NCI-H748 (cell line): ENCODE results near the gene PRIM1.
A peak's percentile ranks its signal among the peaks of the same experiment; 100 is the strongest.
"Not testable (repeated sequence)": the region's sequence is repeated elsewhere in the genome, so short reads cannot be mapped to it uniquely, and the experiment has no call there.

Experiments
- DNase-seq: peaks from one replicate; lab custom pipeline; 2025; ENCODE audit not compliant: unreplicated experiment; lab: John Stamatoyannopoulos, UW

PRIM1 gene

DNA sequence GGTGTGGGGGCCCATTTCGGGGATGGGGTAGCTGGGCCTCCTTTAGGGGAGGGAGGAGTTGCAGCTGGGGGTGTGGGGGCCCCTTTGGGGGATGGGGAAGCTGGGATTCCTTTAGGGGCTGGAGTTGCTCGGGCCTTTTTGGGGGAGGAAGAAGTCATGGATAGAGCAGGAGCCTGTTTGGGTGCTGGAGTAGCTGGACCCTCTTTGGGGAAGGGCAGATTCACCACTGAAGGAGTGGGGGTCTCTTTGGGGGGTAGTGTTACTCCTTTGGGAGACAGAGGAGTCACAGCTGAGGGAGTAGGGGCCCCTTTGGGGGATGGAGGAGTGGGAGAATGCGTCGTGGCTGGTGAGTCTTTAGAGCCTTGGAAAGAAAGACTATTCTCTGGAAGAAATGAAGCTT lies 33.5 kb downstream of the PRIM1 start:
- DNase-seq: no peak

DNA sequence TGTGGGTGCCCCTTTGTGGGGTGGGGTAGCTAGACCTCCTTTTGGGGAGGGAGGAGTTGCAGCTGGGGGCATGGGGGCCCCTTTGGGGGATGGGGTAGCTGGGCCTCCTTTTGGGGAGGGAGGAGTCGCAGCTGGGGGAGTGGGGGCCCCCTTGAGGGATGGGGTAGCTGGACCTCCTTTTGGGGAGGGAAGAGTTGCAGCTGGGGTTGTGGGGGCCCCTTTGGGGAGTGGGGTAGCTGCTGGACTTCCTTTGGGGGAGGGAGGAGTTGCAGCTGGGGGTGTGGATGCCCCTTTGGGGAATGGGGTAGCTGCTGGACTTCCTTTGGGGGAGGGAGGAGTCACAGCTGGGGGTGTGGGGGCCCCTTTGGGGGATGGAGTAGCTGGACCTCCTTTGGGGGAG lies 34.0 kb downstream of the PRIM1 start:
- no peak for DNase-seq

DNA sequence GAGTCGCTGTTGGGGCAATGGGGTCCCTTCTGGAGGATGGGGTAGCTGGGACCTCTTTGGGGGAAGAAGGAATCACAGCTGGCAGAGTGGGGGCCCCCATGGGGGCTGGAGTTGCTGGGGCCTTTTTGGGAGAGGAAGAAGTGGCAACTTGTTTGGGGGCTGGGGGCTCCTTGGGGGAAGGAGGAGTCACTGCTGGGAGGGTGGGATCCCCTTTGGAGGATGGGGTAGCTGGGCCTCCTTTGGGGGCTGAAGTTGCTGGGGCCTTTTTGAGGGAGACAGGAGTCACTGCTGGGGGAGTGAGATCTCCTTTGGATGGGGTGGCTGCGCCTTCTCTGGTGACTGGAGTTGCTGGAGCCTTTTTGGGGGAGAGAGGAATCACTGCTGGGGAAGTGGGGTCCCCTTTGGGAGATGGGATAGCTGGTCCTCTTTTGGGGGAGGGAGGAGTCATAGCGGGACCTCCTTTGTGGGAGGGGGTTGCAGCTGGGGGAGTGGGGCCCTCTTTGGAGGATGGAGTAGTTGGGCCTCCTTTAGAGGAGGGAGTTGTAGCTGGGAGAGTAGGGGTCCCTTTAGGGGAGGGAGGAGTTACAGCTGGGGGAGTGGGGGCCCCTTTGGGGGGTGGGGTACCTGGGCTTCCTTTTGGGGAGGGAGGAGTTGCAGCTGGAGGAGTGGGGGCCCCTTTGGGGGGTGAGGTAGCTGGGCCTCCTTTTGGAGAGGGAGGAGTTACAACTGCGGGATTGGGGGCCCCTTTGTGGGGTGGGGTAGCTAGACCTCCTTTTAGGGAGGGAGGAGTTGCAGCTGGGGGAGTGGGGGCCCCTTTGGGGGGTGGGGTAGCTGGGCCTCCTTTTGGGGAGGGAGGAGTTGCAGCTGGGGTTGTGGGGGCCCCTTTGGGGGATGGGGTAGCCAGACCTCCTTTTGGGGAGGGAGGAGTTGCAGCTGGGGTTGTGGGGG lies 34.9 kb downstream of the PRIM1 start:
- no peak for DNase-seq

DNA sequence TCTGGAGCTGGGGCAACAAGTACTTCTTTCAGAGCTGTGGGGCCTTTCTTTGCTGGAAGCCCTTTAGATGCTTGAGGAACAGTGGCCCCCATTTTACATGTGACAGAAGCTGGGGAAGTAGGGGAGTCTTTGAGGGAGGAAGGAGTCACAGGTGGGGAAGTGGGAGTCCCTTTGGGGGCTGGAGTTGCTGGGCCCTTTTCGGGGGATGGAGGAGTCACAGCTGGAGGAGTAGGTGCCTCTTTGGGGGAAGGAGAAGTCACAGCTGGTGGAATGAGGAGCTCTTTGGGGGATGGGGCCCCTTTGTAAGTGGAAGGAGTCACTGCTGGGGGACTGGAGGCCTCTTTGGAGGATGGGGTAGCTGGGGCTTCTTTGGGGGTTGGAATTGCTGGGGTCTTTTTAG lies 35.7 kb downstream of the PRIM1 start:
- no peak for DNase-seq

DNA sequence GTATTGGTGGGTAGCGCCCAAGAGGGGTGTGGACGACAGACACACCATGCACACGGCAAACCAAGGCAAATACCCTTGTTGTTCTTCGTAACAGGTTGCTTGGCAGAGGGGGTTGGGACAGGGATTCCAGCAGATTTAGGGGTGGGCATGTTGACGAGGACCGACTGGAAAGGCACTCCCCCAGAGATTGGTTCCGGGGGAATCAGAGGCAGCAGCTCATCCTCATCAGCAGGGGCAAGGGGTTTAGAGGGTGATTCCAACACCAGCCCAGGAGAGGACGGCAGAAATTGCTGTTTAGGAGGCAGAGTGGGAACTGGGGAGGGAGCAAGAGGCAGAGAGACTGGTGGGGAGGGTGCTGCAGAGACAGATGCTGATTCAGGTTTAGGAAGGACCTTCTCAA lies 36.3 kb downstream of the PRIM1 start:
- DNase-seq: no peak

DNA sequence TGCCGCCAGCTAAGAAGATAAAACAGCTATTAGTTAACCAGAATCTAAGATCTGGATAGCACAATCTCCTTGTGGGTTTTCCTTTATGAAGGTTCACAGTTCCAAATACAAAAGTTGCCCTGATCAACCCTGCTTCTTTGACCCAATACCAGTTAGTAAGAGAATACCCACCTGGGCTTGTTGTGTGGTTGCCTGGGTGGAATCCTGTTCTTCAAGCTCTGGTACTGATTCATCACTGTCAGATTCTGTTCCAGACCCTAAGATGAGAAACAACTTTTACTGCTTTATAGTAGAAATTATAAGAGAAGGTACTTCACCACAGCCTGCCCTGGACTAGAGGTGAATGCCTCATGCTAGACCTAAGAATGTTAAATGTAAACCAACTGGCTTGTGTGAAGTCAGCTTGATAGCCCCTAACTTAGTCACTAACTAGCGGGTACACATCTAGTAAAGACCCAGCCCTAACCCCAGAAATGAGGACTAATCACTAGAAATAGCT lies 37.6 kb downstream of the PRIM1 start:
- no peak for DNase-seq

DNA sequence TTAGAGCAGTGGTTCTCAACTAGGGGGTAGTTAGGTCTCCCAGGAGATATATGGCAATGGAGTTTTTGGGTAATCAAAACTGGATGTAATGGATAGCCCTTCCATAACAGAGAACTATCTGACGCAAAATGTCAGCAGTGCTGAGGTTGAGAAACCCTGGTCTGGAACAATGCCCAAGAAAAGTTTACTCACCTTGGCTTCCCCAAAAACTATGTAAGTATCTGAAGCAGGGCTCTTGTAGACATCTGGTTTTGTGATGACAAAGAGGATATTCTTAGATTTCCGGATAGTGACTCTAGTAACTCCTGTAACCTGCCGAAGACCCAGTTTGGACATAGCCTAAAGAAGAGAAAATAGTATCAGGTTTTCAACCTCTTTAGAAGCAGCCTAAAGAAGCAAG lies 38.8 kb downstream of the PRIM1 start:
- no peak for DNase-seq

DNA sequence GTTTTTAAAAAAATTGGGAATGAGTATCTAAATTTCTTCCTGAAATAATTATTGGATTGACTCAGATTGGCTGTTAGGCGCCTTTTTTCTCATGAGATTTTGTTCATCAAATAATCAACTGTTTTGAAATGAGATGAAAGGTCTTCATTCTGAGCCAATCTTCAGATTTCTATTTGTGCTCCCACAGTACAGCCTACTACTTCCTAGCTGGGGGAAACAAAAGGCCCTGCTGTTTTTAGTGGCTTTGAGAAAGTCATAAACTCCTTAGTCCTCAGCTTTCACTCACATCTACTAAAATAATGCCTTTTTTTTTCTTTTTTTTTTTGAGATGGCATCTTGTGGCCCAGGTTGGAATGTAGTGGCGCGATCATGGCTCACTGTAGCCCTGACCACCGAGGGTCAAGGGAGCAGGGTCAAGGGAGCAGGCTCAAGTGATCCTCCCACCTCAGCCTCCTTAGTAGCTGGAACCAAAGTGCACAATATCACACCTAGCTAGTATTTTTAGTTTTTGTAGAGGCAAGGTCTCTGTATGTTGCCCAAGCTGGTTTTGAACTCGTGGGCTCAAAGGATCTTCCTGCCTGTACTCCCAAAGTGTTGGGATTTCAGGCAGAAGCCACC lies 42.3 kb downstream of the PRIM1 start:
- no peak for DNase-seq

DNA sequence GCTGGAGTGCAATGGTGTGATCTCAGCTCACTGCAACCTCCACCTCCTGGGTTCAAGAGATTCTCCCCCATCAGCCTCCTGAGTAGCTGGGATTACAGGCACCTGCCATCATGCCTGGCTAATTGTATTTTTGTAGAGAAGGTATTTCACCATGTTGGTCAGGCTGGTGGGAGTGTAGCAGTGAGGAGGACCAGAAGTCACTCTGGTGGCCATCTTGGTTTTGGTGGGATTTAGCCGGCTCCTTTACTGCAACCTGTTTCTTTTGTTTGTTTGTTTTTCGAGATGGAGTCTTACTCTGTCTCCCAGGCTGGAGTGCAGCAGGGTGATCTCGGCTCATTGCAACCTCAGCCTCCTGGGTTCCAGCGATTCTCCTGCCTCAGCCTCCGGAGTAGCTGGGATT lies 47.6 kb downstream of the PRIM1 start:
- not testable (repeated sequence) for DNase-seq

DNA sequence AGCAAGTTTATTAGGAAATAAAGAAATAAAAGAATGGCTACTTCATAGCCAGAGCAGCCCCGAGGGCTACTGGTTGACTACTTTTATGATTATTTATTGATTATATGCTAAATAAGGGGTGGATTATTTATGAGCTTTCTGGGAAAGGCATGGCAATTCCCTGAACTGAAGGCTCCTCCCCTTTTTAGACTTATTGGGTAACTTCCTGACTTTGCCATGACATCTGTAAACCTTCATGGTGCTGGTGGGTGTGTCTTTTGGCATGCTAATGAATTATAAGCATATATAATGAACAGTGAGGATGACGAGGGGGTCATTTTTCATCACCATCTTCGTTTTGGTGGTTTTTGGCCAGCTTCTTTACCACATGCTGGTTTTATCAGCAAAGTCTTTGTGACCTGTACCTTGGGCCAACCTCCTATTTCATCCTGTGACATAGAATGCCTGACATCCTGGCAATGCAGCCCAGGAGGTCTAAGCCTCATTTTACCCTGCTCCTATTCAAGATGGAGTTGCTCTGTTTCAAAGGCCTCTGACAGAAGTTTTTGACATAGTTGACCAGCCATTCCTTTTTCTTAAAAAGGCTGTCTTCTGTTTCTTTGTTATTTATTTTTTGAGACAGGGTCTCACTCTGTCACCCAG lies 53.0 kb downstream of the PRIM1 start:
- no peak for DNase-seq

DNA sequence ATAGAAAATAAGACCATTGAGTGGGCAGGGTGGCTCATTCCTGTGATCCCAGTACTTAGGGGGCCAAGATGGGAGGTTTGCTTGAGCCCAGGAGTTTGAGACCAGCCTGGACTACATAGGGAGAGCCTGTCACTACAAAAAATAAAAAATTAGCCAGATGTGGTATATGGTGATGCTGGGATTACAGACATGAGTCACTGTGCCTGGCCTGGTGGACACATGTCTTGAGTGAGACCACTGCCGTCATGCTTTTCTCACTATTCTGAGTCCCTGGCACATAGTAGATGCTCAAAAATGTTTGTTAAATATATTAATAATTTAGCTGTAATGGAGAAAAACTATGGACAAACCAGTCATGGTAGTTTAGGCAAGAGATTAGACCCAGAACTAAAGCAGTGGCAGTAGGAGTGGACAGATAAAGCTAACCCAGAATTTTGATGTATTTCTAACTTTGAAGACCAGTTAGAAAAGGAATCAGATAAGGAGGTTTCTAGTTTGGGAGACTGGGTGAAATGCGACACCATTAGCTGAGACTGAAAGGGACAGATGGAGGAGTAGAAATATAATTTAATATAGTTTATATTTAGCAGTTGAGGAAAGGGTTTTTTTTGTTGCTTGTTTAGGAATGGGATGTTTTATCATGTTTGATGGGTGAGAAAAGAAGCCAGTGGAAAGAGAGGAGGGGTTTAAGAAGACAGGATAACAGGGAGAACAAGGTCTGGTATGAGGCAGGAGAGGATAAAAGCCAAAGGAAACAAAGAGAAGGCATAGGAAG lies 56.6 kb downstream of the PRIM1 start:
- no peak for DNase-seq

DNA sequence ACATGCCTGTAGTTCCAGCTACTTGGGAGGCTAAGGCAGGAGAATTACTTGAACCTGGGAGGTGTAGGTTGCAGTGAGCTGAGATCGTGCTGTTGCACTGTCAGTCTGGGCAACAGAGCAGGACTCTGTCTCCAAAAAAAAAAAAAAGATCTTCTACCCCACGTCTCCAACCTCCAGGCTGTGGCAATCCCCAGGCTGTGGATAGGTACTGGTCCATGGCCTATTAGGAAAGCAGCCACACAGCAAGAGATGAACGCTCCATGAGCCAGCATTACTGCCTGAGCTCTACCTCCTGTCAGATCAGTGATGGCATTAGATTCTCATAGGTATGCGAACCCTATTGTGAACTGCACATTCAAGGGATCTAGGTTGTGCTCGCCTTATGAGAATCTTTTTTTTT lies 58.0 kb downstream of the PRIM1 start:
- DNase-seq: no peak

DNA sequence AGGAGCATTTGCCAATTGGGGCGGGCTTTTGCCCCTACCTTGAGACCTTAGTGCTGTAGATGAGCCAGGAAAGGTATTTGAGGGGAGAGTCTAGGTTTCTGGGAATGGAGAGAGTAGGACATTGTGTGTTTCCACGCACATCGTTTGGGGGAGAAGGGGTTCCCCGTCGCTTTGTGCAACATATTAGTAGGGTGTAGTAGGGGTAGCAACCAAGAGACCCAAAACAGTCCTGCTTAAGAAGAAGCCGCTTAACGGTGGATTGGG lies 63.3 kb downstream of the PRIM1 start:
- DNase-seq: no peak

DNA sequence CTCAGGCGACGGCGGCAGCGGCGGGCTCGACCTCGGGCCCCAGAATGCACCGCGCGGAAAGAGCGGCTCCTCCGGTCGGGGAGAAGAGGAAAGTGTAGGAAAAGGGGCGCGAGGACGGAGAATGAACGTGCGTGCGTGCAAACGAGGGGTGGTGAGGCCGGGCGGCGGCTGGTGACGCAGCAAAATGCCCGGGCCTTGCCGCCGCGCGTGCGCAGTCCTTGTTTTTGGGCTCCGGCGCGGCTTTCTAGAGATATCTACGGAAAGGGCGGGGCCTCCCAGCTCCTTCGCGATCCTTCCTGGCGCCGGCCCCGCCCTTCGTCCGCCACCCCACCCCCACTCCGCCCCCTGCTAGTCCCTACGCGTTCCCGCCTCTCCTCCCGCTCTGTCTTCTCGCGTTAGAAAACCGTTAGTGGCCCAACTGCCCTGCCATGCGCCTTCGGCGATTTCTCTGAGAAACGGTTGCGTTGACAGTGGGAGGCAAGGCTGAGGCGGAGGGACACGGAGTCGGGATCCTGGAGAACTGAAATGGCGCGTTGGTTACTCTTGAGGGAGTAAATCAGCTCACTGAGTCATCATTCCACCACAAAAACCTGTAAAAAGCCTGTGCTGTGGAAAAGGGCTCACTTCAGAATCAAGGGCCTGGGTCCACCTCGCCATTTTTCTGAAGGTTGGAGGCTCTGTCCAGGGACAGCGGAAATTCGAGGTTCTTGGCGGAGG lies 63.8 kb downstream of the PRIM1 start, which contains the start of gene PTGES3:
Gene PTGES3, minus strand, starts transcription at position 156 of the 717 bp plus-strand sequence. CDS start 285 bp downstream, outside the sequence.
- peak; percentile 99 for DNase-seq

DNA sequence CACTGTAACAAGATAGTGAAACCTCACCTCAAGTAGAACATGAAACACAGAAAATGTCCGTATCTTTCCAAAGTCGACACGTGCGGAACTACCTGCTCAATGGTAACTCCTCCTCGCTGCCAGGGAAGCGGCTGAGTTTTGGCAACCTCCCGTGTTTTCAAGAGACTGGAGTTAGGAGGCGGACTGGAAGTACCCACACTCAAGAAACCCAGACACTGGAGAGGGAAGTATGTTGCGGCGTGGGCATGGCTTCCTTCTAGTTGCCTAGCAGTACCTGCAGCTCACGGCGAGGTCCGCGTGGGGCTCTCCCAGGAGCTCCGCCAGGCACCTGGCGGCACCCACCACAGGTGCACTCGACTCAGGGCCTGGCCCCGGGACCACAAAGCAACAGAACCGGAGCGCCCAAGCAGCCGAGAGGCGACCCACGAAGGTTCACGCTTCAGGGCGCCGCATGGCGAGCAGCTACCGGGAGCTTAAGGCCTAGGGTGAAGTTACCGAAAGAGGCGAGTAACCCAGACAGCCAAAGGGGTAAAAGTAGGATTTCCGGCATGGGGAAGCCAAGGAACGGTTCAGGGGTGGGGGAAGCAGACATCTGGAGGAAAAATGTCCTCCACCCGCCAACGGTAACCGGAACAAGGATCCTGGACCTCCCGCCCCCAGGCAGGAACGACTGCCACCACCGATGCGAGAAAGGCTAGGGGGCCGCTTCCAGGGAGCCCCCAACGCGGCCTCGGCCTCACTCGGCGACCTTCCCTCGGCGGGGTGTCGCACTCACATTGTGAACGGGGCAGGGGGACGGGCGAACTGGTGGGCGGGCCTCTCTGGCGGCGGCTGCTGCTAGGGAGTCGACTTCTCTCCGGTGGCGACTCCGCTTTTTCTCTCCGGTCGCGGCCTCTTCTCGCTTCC lies 64.6 kb downstream of the PRIM1 start:
- DNase-seq: peak; percentile 63

DNA sequence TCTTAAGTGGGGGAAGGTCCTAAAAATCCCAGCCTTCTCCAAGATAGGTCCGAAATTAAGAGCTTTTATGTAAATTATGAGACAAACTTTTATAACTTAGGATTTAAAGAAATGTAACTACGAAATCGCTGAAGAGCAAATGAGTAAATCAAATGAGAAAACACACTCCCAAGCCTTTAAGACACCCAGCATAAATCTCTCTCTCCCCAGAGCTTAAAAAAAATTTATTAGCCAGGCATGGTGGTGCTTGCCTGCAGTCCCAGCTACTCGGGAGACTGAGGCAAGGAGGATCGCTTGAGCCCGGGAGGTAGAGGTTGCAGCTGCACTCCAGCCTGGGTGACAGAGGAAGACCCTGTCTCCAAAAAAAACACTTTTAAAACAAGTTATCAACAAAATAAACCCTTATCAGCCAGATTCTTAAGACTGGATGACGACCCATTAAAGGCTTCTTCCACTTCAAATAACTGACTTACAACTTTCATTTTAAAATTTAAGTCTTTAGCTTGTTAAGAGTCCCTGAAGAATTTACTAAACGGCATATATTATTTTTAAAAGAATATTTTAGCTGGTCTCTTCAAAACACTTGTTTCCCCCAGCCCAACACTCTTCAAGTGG lies 67.3 kb downstream of the PRIM1 start:
- DNase-seq: no peak

DNA sequence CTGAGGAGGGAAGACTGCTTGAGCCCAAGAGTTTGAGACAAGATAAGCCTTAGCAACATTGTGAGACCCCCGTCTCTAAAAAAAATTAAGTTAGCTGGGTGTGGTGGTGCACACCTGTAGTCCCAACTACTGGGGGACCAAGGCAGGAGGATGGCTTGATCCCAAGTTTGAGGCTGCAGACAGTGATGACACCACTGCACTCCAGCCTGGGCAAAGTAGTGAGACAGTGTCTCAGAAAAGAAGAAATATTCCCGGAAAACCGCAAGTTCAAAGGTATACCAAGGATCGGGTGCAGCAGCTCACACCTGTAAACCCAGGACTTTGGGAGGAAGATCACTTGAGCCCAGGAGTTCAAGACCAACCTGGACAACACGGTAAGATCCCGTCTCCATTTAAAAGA lies 69.8 kb downstream of the PRIM1 start:
- DNase-seq: no peak
